ENCODE measurements around the gene TBC1D9B.
"Not testable (repeated sequence)": the region's sequence is repeated elsewhere in the genome, so short reads cannot be mapped to it uniquely, and the experiment has no call there.

TBC1D9B gene

GRCh38 chr5:179836225-179837019 lies 71.3 kb downstream of the TBC1D9B start:
- TF ChIP-seq CTCF (IDR thresholded peaks at IDR 0.05; ENCODE audit: low read depth, low read length), result no peak
- DNase-seq (ENCODE audit: extremely low read depth, low read depth), result no peak

- not testable (repeated sequence) for DNase-seq (ENCODE audit: extremely low read depth, low read depth)
These were observed 72.8 kb downstream of the TBC1D9B start for GRCh38 chr5:179834871-179835270.

GRCh38 chr5:179834120-179834519 lies 73.6 kb downstream of the TBC1D9B start:
- no peak for DNase-seq (ENCODE audit: extremely low read depth, low read depth)
- no peak for TF ChIP-seq CTCF (IDR thresholded peaks at IDR 0.05; ENCODE audit: low read depth, low read length)

- DNase-seq (ENCODE audit: extremely low read depth, low read depth), result no peak
- TF ChIP-seq CTCF (IDR thresholded peaks at IDR 0.05; ENCODE audit: low read depth, low read length), result no peak
These were observed 74.0 kb downstream of the TBC1D9B start for GRCh38 chr5:179833709-179834070.

GRCh38 chr5:179833056-179833708 lies 74.5 kb downstream of the TBC1D9B start:
- no peak for DNase-seq (ENCODE audit: extremely low read depth, low read depth)
- TF ChIP-seq CTCF (IDR thresholded peaks at IDR 0.05; ENCODE audit: low read depth, low read length), result no peak

GRCh38 chr5:179832039-179832745 lies 75.5 kb downstream of the TBC1D9B start:
- no peak for DNase-seq (ENCODE audit: extremely low read depth, low read depth)
- no peak for TF ChIP-seq CTCF (IDR thresholded peaks at IDR 0.05; ENCODE audit: low read depth, low read length)

GRCh38 chr5:179830818-179831468 lies 76.8 kb downstream of the TBC1D9B start:
- no peak for DNase-seq (ENCODE audit: extremely low read depth, low read depth)
- no peak for TF ChIP-seq CTCF (IDR thresholded peaks at IDR 0.05; ENCODE audit: low read depth, low read length)

Measured in AG09319 (cell line).